ENCODE results near the gene MYLIP. TPM values are rescaled to one million over a fixed set of nuclear protein-coding genes. Genes with fewer than 3 reads are reported as not detected.

Gene MYLIP
- total RNA-seq, 1 donor from 2014 or later = 39.5 TPM

GRCh38 chr6:16127471-16127870 is 1.4 kb upstream of the MYLIP start:
- no peaks in the 10 kb centered on the region for H3K9me3 ChIP-seq
- intact Hi-C loops (cut with DNase I) = no loop called here
- DNase-seq (no peak), ATAC-seq (no peak)
- H3K4me1 ChIP-seq = peaks cover 14% of the 10 kb centered on the region
- TF ChIP-seq CTCF (IDR thresholded peaks at IDR 0.05) = no peak
- H3K27ac ChIP-seq = no peak overlapping the region
- no peaks in the 10 kb centered on the region for H3K36me3 ChIP-seq
- no peaks in the 10 kb centered on the region for H3K27me3 ChIP-seq
- no peak overlapping the region for H3K4me3 ChIP-seq

- intact Hi-C loops (cut with DNase I) = no loop called here
- H3K36me3 ChIP-seq = no peaks in the 10 kb centered on the region
- peak; percentile 10 for ATAC-seq
- H3K9me3 ChIP-seq = no peaks in the 10 kb centered on the region
- peak overlapping the region; percentile 95 for H3K27ac ChIP-seq
- no peaks in the 10 kb centered on the region for H3K27me3 ChIP-seq
- TF ChIP-seq CTCF (IDR thresholded peaks at IDR 0.05) = no peak
- peaks cover 37% of the 10 kb centered on the region for H3K4me1 ChIP-seq
- DNase-seq = peak; percentile 79
- peak overlapping the region; percentile 94 for H3K4me3 ChIP-seq
These were observed 926 bp downstream of the MYLIP start for GRCh38 chr6:16129623-16130401.

GRCh38 chr6:16130437-16130891 is 1.6 kb downstream of the MYLIP start:
- no peak for TF ChIP-seq CTCF (IDR thresholded peaks at IDR 0.05)
- H3K27ac ChIP-seq = peak overlapping the region; percentile 95
- H3K27me3 ChIP-seq = no peaks in the 10 kb centered on the region
- H3K9me3 ChIP-seq = no peaks in the 10 kb centered on the region
- intact Hi-C loops (cut with DNase I) = no loop called here
- peaks cover 44% of the 10 kb centered on the region for H3K4me1 ChIP-seq
- ATAC-seq = no peak
- no peak for DNase-seq
- peak overlapping the region; percentile 94 for H3K4me3 ChIP-seq
- no peaks in the 10 kb centered on the region for H3K36me3 ChIP-seq

GRCh38 chr6:16130932-16131387 is 2.1 kb downstream of the MYLIP start:
- Histone ChIP-seq H3K9me3 (no peaks in the 10 kb centered on the region), H3K4me1 (peaks cover 48% of the 10 kb centered on the region), H3K27ac (peak overlapping the region; percentile 95), H3K27me3 (no peaks in the 10 kb centered on the region), H3K4me3 (peak overlapping the region; percentile 94), H3K36me3 (no peaks in the 10 kb centered on the region)
- intact Hi-C loops (cut with DNase I) = no loop called here
- DNase-seq = no peak
- TF ChIP-seq CTCF (IDR thresholded peaks at IDR 0.05) = no peak
- ATAC-seq = peak; percentile 70

DNA sequence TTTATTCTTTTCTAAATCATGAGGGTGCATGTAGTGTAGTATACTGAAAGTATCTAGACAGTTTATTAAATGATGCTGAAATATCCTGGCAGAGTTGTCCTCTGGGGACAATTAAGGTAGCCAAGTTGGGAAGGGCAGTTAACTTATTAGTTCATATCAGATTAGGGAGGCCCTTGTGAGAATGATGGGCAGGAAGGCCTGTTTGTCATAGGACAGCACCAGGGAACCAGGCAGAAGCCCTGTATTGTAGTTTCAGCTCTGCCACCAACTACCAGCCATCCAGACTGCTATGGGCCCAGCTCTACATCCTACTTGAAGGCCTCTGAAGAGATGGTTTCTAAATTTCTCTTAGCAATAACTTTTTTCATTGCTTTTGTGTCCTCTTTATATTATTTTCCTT is 4.0 kb downstream of the MYLIP start:
- no peaks in the 10 kb centered on the region for H3K27me3 ChIP-seq
- H3K4me3 ChIP-seq = peak overlapping the region; percentile 94
- no peaks in the 10 kb centered on the region for H3K9me3 ChIP-seq
- DNase-seq (no peak), ATAC-seq (no peak)
- no peaks in the 10 kb centered on the region for H3K36me3 ChIP-seq
- TF ChIP-seq CTCF (IDR thresholded peaks at IDR 0.05) = no peak
- intact Hi-C loops (cut with DNase I) = no loop called here
- H3K27ac ChIP-seq = no peak overlapping the region
- peaks cover 67% of the 10 kb centered on the region for H3K4me1 ChIP-seq

All from upper lobe of right lung (tissue), 1 donor.